Loucy (cell line): ENCODE data around the gene PLEKHA6.

Source experiments
- H2AFZ ChIP-seq: fragments of 200-600 bp; sonication (generic); 2 replicates; pipeline ENCODE4 v1.6.0; 2016; ENCODE audit warnings: antibody characterized with exemption, mild to moderate bottlenecking, low read length, moderate library complexity
- H3F3A ChIP-seq: fragments of 200-600 bp; 2 replicates; pipeline ENCODE4 v1.6.0; 2016; ENCODE audit warnings: antibody characterized with exemption, low read depth, mild to moderate bottlenecking
- H3K27me3 ChIP-seq: fragments of 200-600 bp; sonication (generic); 2 replicates; pipeline ENCODE4 v1.6.1; 2014; ENCODE audit warnings: low read length, mild to moderate bottlenecking; ENCODE audit not compliant: insufficient read depth, poor library complexity, severe bottlenecking
- H3K36me3 ChIP-seq: fragments of 200-600 bp; sonication (generic); 2 replicates; pipeline ENCODE4 v1.6.1; 2016; ENCODE audit warnings: low read length; ENCODE audit not compliant: insufficient read depth
- H3K4me1 ChIP-seq: fragments of 200-600 bp; sonication (generic); 2 replicates; pipeline ENCODE4 v1.5.1; 2014; ENCODE audit warnings: low read length, mild to moderate bottlenecking; ENCODE audit not compliant: insufficient read depth, poor library complexity, severe bottlenecking
- H3K4me2 ChIP-seq: fragments of 200-600 bp; sonication (generic); 2 replicates; pipeline ENCODE4 v1.6.0; 2014; ENCODE audit warnings: antibody characterized with exemption, low read length, low read depth, mild to moderate bottlenecking; ENCODE audit not compliant: poor library complexity, severe bottlenecking
- H3K4me3 ChIP-seq: fragments of 200-600 bp; sonication (generic); 2 replicates; pipeline ENCODE4 v1.5.1; 2014; ENCODE audit warnings: low read length, mild to moderate bottlenecking, mixed read lengths; ENCODE audit not compliant: poor library complexity, severe bottlenecking
- H3K79me2 ChIP-seq: fragments of 200-600 bp; sonication (generic); 2 replicates; pipeline ENCODE4 v1.6.1; 2014; ENCODE audit warnings: low read length; ENCODE audit not compliant: insufficient read depth
- H3K9ac ChIP-seq: fragments of 200-600 bp; sonication (generic); 2 replicates; pipeline ENCODE4 v1.6.0; 2014; ENCODE audit warnings: mild to moderate bottlenecking, low read depth, low read length, moderate library complexity; ENCODE audit not compliant: poor library complexity, severe bottlenecking
- H3K9me2 ChIP-seq: fragments of 200-600 bp; sonication (generic); replicated peaks from 2 replicates; pipeline ENCODE4 v1.6.1; 2016; ENCODE audit warnings: low read depth, low read length, mixed read lengths
- H3K9me3 ChIP-seq: fragments of 200-600 bp; sonication (generic); 2 replicates; pipeline ENCODE4 v1.6.1; 2014; ENCODE audit warnings: mild to moderate bottlenecking, antibody characterized with exemption, low read length, low read depth; ENCODE audit not compliant: insufficient read depth
- H4K20me1 ChIP-seq: fragments of 200-600 bp; sonication (generic); 2 replicates; pipeline ENCODE4 v1.6.0; 2014; ENCODE audit warnings: antibody characterized with exemption, low read length, mild to moderate bottlenecking; ENCODE audit not compliant: insufficient read depth, poor library complexity, severe bottlenecking
- EZH2phosphoT487 ChIP-seq: fragments of 200-600 bp; IDR thresholded peaks from 2 replicates; pipeline ENCODE4 v1.6.1; 2018; ENCODE audit warnings: antibody characterized with exemption, mild to moderate bottlenecking, moderate library complexity, borderline replicate concordance
- TF ChIP-seq, protein P1 (sequence below): fragments of 200-600 bp; sonication (generic); conservative IDR thresholded peaks from 2 replicates; pipeline ENCODE4 v1.5.1; 2014; ENCODE audit warnings: mild to moderate bottlenecking, antibody characterized with exemption, low read length

The PLEKHA6 gene

DNA sequence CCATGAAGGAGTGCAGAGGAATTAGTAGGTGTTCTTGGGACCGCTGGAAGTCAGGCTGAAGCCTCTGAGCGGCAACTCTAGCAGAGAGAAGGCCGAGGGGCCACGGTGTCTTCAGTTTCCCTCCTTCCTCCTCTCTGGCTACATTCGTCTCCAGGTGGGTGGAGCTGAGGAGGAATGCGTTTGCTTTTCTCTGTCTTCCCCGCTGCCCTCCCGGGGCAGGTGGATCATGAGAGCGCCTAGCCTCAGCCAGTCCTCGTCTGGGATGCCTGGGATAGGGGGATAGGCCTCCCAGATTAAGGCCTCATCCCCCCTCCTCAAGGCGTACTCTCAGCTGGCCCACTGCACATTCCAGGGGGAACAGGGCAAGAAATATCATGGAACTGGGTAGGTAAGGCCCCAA lies 138.5 kb downstream of the PLEKHA6 start:
- Histone ChIP-seq H3K9me3 (no peaks in the 10 kb centered on the region), H3K79me2 (no peaks in the 10 kb centered on the region), H3K27me3 (no peaks in the 10 kb centered on the region), H3F3A (0 out of 2 replicates have a peak, but pooled peaks cover 4% of the 10 kb centered on the region), H3K4me2 (no peak overlapping the region), H4K20me1 (no peaks in the 10 kb centered on the region), H3K9ac (no peak overlapping the region), H3K36me3 (no peaks in the 10 kb centered on the region), H3K9me2 (no peaks in the 10 kb centered on the region), H3K4me3 (no peak overlapping the region), H2AFZ (no peak overlapping the region), H3K4me1 (no peaks in the 10 kb centered on the region)
- no peak for TF ChIP-seq EZH2phosphoT487
- TF ChIP-seq, protein P1, sequence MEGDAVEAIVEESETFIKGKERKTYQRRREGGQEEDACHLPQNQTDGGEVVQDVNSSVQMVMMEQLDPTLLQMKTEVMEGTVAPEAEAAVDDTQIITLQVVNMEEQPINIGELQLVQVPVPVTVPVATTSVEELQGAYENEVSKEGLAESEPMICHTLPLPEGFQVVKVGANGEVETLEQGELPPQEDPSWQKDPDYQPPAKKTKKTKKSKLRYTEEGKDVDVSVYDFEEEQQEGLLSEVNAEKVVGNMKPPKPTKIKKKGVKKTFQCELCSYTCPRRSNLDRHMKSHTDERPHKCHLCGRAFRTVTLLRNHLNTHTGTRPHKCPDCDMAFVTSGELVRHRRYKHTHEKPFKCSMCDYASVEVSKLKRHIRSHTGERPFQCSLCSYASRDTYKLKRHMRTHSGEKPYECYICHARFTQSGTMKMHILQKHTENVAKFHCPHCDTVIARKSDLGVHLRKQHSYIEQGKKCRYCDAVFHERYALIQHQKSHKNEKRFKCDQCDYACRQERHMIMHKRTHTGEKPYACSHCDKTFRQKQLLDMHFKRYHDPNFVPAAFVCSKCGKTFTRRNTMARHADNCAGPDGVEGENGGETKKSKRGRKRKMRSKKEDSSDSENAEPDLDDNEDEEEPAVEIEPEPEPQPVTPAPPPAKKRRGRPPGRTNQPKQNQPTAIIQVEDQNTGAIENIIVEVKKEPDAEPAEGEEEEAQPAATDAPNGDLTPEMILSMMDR, result no peak

DNA sequence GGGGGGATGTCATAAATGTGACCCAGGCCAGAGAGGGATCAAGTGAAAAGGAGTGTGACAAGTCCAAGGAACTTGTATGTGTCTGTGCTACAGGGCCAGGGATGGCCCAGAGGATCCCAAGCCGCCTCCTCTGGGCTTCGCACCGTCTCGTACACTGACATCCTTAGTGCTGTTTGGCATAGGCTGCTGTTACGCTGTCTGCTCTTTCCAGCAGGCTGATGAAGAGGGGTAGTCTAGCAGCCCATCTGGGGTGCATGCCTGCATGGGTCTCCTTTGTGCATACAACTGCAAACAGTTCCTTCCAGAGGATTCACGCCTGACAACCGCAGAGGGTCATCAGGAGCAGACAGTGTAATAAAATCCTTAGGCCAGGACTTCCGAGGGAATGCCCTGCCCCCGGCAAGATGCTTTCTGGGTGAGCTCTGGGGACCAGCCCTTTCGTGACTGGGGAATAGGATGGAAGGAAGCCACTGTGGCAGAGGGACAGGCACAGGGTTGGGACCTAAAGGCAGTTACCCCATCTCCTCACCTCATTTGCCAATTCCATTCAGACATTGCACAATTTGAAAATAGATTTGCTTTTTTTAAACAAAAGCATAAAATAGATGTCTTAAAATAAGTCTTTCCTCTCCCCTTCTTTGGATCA lies 139.6 kb downstream of the PLEKHA6 start:
- Histone ChIP-seq H3K9me3 (no peaks in the 10 kb centered on the region), H3K9ac (no peak overlapping the region), H3K4me1 (no peaks in the 10 kb centered on the region), H3F3A (0 out of 2 replicates have a peak, but pooled peaks cover 4% of the 10 kb centered on the region), H3K36me3 (no peaks in the 10 kb centered on the region), H3K9me2 (no peaks in the 10 kb centered on the region), H3K4me3 (no peak overlapping the region), H3K4me2 (no peak overlapping the region), H3K79me2 (no peaks in the 10 kb centered on the region), H3K27me3 (no peaks in the 10 kb centered on the region), H2AFZ (no peak overlapping the region), H4K20me1 (no peaks in the 10 kb centered on the region)
- TF ChIP-seq, protein P1, result no peak
- no peak for TF ChIP-seq EZH2phosphoT487

DNA sequence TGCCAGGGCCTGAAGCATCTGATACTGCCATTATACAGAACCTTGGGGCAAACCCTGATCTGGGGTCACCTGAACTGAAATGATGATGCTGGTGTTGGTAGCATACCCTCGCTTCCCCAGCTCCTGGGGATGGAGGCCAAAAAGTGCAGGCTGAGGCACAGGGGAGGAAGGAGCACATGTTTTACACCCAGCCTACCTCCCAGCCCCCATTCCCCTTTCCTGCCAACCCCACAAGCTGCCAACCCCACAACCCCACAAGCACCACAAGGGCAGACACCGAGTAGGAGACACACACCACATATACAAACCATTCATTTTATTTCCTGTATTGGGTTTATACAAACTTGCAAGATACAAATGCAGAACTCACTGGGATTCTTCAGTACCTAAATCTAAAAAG lies 141.2 kb downstream of the PLEKHA6 start:
- H3K9me2 ChIP-seq, result no peaks in the 10 kb centered on the region
- H4K20me1 ChIP-seq, result no peaks in the 10 kb centered on the region
- no peaks in the 10 kb centered on the region for H3F3A ChIP-seq
- no peaks in the 10 kb centered on the region for H3K9me3 ChIP-seq
- no peak overlapping the region for H2AFZ ChIP-seq
- no peaks in the 10 kb centered on the region for H3K4me1 ChIP-seq
- no peak overlapping the region for H3K4me3 ChIP-seq
- no peak for TF ChIP-seq EZH2phosphoT487
- TF ChIP-seq, protein P1, result no peak
- no peak overlapping the region for H3K4me2 ChIP-seq
- no peaks in the 10 kb centered on the region for H3K27me3 ChIP-seq
- no peaks in the 10 kb centered on the region for H3K79me2 ChIP-seq
- no peak overlapping the region for H3K9ac ChIP-seq
- no peaks in the 10 kb centered on the region for H3K36me3 ChIP-seq
